GM23248 (cell line): ENCODE data around the gene CDC27. TPM values are rescaled to one million over a fixed set of nuclear protein-coding genes. Genes with fewer than 3 reads are reported as not detected.
"Not testable (repeated sequence)": the region's sequence is repeated elsewhere in the genome, so short reads cannot be mapped to it uniquely, and the experiment has no call there.

Source experiments
- DNase-seq: peaks from one replicate; pipeline ENCODE4 v3.0.0-alpha.2; 2015
- H2AFZ ChIP-seq: fragments of 200-600 bp; sonication (generic); 2 replicates; pipeline ENCODE4 v1.6.1; 2016; ENCODE audit warnings: antibody characterized with exemption
- H3F3A ChIP-seq: fragments of 200-600 bp; sonication (generic); 2 replicates; pipeline ENCODE4 v1.6.1; 2016; ENCODE audit warnings: mild to moderate bottlenecking, antibody characterized with exemption, mixed run types; ENCODE audit not compliant: insufficient read depth
- H3K27ac ChIP-seq: fragments of 200-600 bp; sonication (generic); 2 replicates; pipeline ENCODE4 v1.5.1; 2016; ENCODE audit warnings: mild to moderate bottlenecking
- H3K27me3 ChIP-seq: fragments of 200-600 bp; sonication (generic); replicated peaks from 2 replicates; pipeline ENCODE4 v1.6.1; 2016; ENCODE audit warnings: mild to moderate bottlenecking; ENCODE audit not compliant: insufficient read depth
- H3K36me3 ChIP-seq: fragments of 200-600 bp; sonication (generic); 2 replicates; pipeline ENCODE4 v1.6.1; 2016; ENCODE audit warnings: low read depth, mild to moderate bottlenecking
- H3K4me1 ChIP-seq: fragments of 200-600 bp; sonication (generic); 2 replicates; pipeline ENCODE4 v1.6.1; 2016; ENCODE audit warnings: mild to moderate bottlenecking; ENCODE audit not compliant: insufficient read depth
- H3K4me2 ChIP-seq: fragments of 200-600 bp; sonication (generic); one replicate; pipeline ENCODE4 v1.6.1; 2016; ENCODE audit warnings: mild to moderate bottlenecking; ENCODE audit not compliant: unreplicated experiment
- H3K4me3 ChIP-seq: fragments of 200-600 bp; sonication (generic); 2 replicates; pipeline ENCODE4 v1.5.1; 2016; ENCODE audit warnings: mild to moderate bottlenecking
- H3K79me2 ChIP-seq: fragments of 200-600 bp; sonication (generic); 2 replicates; pipeline ENCODE4 v1.6.1; 2016; ENCODE audit warnings: mild to moderate bottlenecking; ENCODE audit not compliant: insufficient read depth
- H3K9ac ChIP-seq: fragments of 200-600 bp; sonication (generic); 2 replicates; pipeline ENCODE4 v1.6.1; 2016; ENCODE audit warnings: mild to moderate bottlenecking
- H3K9me2 ChIP-seq: fragments of 200-600 bp; sonication (generic); 2 replicates; pipeline ENCODE4 v1.6.1; 2016; ENCODE audit warnings: mixed run types, mild to moderate bottlenecking, moderate library complexity; ENCODE audit not compliant: insufficient read depth
- H3K9me3 ChIP-seq: fragments of 200-600 bp; sonication (generic); one replicate; pipeline ENCODE4 v1.6.1; 2017; ENCODE audit warnings: low read depth
- H4K20me1 ChIP-seq: fragments of 200-600 bp; sonication (generic); 2 replicates; pipeline ENCODE4 v1.6.0; 2016; ENCODE audit not compliant: insufficient read depth
- EZH2 ChIP-seq: fragments of 200-600 bp; sonication (generic); IDR thresholded peaks from 2 replicates; pipeline ENCODE4 v1.6.1; 2018; ENCODE audit warnings: antibody characterized with exemption, mild to moderate bottlenecking; ENCODE audit not compliant: insufficient read depth, poor library complexity, severe bottlenecking
- EZH2phosphoT487 ChIP-seq: fragments of 200-600 bp; sonication (generic); IDR thresholded peaks from 2 replicates; pipeline ENCODE4 v1.6.1; 2018; ENCODE audit warnings: antibody characterized with exemption, moderate library complexity, mild to moderate bottlenecking, low read depth; ENCODE audit not compliant: insufficient read depth
- WGBS, 2 experiments: methylation state at CpG; one replicate each; pipeline ENCODE4 v1.1.6; 2015 to 2017; ENCODE audit warnings: low lambda C conversion rate in 2 of 2, low coverage in 1 of 2; ENCODE audit errors: missing lambda C conversion rate in 2 of 2; 5-methylcytosine and 5-hydroxymethylcytosine counted together
- in situ Hi-C: fragments of 300-500 bp; cut with MboI; formaldehyde crosslinking; loops from 2 replicates; pipeline ENCODE4 v1.15.0; 2020
- polyA plus RNA-seq: library from polyadenylated mRNA; unstranded; fragments of >200 nt; fragmentation: Nextera tagmentation; extraction: Ambion mirVana; gene quantifications from 2 replicates; pipeline ENCODE4 v1.2.1, GENCODE V29; 2016
- total RNA-seq: library from RNA; depleted of rRNA; stranded (reverse); fragments of >200 nt; shearing (Covaris generic); gene quantifications from 2 replicates; pipeline ENCODE4 v1.2.3, GENCODE V29; 2014

The CDC27 gene
- total and polyA plus RNA-seq, 2 experiments from 2014 or later = 91.5 to 106 TPM

DNA sequence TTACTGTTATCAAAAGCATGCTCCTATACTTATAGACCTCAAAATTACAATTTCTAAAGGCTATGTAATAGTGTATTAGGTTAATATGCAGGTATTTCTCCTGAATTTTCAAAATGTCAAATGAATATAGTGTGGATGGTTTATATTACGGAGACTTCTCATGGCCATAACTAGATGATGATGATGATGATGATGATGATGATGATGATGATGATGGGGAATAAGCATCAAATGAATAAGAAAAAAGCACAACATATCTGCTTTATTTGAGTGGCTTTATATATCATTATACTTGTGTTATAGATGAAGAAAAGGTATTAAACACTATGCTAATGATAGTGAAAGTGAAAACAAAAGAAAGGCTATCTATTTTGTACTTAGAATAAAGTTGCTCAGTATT is 53.9 kb downstream of the CDC27 start:
- Histone ChIP-seq H3K9me2 (no peaks in the 10 kb centered on the region), H3K27me3 (no peaks in the 10 kb centered on the region), H3F3A (peaks cover 4% of the 10 kb centered on the region; the same call in 1 of the 2 replicates), H3K27ac (no peak overlapping the region), H3K79me2 (peaks cover 58% of the 10 kb centered on the region), H3K4me1 (no peaks in the 10 kb centered on the region), H3K4me3 (no peak overlapping the region), H2AFZ (no peak overlapping the region), H3K9me3 (no peaks in the 10 kb centered on the region), H3K9ac (no peak overlapping the region), H4K20me1 (no peaks in the 10 kb centered on the region), H3K4me2 (no peak overlapping the region), H3K36me3 (peaks cover 68% of the 10 kb centered on the region)
- WGBS, 2 experiments = 100% methylated on average over 1 of the region's 1 CpG
- TF ChIP-seq EZH2 (no peak), EZH2phosphoT487 (no peak)
- DNase-seq = no peak
- in situ Hi-C loops = no loop called here

- H3K9me2 ChIP-seq, H3K4me3 ChIP-seq, H3K9me3 ChIP-seq, H3K9ac ChIP-seq, H4K20me1 ChIP-seq, H3K4me1 ChIP-seq, H3F3A ChIP-seq, H3K27me3 ChIP-seq, H3K4me2 ChIP-seq, in situ Hi-C loops, H2AFZ ChIP-seq, H3K27ac ChIP-seq, DNase-seq: not testable (repeated sequence)
- 96 to 99% methylated on average over 5 of the region's 5 CpGs for WGBS, 2 experiments
- Histone ChIP-seq H3K36me3 (peaks cover 69% of the 10 kb centered on the region), H3K79me2 (peaks cover 58% of the 10 kb centered on the region)
Observed at GRCh38 chr17:47134354-47134753, 54.7 kb downstream of the CDC27 start.

- no peaks in the 10 kb centered on the region; the same call in none of the 2 replicates for H3F3A ChIP-seq
- no peaks in the 10 kb centered on the region for H3K9me2 ChIP-seq
- peaks cover 42% of the 10 kb centered on the region for H3K79me2 ChIP-seq
- peak; percentile 27 for DNase-seq
- no peak overlapping the region for H3K27ac ChIP-seq
- no peak overlapping the region for H2AFZ ChIP-seq
- 80 to 82% methylated on average over 3 of the region's 3 CpGs for WGBS, 2 experiments
- no peak for TF ChIP-seq EZH2
- no peak for TF ChIP-seq EZH2phosphoT487
- H3K4me1 ChIP-seq = no peaks in the 10 kb centered on the region
- peaks cover 66% of the 10 kb centered on the region for H3K36me3 ChIP-seq
- no peaks in the 10 kb centered on the region for H4K20me1 ChIP-seq
- no peaks in the 10 kb centered on the region for H3K27me3 ChIP-seq
- H3K9me3 ChIP-seq = no peaks in the 10 kb centered on the region
- in situ Hi-C loops = no loop called here
- no peak overlapping the region for H3K9ac ChIP-seq
- no peak overlapping the region for H3K4me2 ChIP-seq
- H3K4me3 ChIP-seq = no peak overlapping the region
Observed at GRCh38 chr17:47131761-47132160, 57.3 kb downstream of the CDC27 start.

GRCh38 chr17:47126835-47127234 is 62.3 kb downstream of the CDC27 start:
- in situ Hi-C loops, H3K9me3 ChIP-seq, DNase-seq, H3K4me1 ChIP-seq, H2AFZ ChIP-seq, H3K4me2 ChIP-seq, H3K27me3 ChIP-seq, H3K27ac ChIP-seq, H3K9ac ChIP-seq, H4K20me1 ChIP-seq, H3K4me3 ChIP-seq, H3K9me2 ChIP-seq: not testable (repeated sequence)
- peaks cover 64% of the 10 kb centered on the region for H3K36me3 ChIP-seq
- 97 to 98% methylated on average over 3 of the region's 3 CpGs for WGBS, 2 experiments
- H3K79me2 ChIP-seq = peaks cover 19% of the 10 kb centered on the region
- peaks cover 39% of the 10 kb centered on the region for H3F3A ChIP-seq

DNA sequence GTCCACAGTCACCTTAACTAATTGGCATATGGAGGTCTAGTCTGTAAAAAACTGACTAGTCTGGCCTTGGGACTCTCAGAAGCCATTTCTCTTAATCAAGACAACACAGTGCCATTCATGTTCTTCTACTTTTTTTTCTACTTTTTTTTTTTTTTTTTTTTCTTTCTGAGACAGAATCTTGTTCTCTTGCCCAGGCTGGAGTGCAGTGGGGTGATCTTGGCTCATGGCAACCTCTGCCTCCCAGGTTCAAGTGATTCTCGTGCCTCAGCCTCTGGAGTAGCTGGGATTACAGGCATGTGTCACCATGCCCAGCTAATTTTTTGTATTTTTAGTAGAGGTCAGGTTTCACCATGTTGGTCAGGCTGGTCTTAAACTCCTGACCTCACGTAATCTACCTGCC is 65.8 kb downstream of the CDC27 start:
- H3K9me3 ChIP-seq, H3K4me2 ChIP-seq, H3K9me2 ChIP-seq, H2AFZ ChIP-seq, in situ Hi-C loops, DNase-seq, H3K4me3 ChIP-seq, H3K27me3 ChIP-seq, H3K27ac ChIP-seq, H4K20me1 ChIP-seq, H3K9ac ChIP-seq: not testable (repeated sequence)
- Histone ChIP-seq H3K4me1 (peaks cover 33% of the 10 kb centered on the region), H3K36me3 (peaks cover 33% of the 10 kb centered on the region), H3K79me2 (peaks cover 16% of the 10 kb centered on the region; the same call in 1 of the 2 replicates), H3F3A (peaks cover 64% of the 10 kb centered on the region)
- WGBS, 2 experiments = 97 to 100% methylated on average over 2 of the region's 2 CpGs
